HEK293 (cell line): ENCODE data around the gene SIN3A.

Experiments
- ATF2 ChIP-seq: fragments of 450-650 bp; formaldehyde crosslinking; IDR thresholded peaks from 2 replicates; pipeline ENCODE4 v1.5.1; 2016; ENCODE audit warnings: missing biosample characterization, missing genetic modification characterization, low read depth
- BCL6B ChIP-seq: fragments of 450-650 bp; formaldehyde crosslinking; IDR thresholded peaks from 2 replicates; pipeline ENCODE4 v1.5.1; 2017; ENCODE audit warnings: missing biosample characterization, missing genetic modification characterization
- CTCF ChIP-seq: fragments of 450-650 bp; formaldehyde crosslinking; IDR thresholded peaks from 2 replicates; pipeline ENCODE4 v1.5.1; 2016; ENCODE audit warnings: missing biosample characterization, missing genetic modification characterization
- PATZ1 ChIP-seq: fragments of 450-650 bp; formaldehyde crosslinking; IDR thresholded peaks from 2 replicates; pipeline ENCODE4 v1.5.1; 2016; ENCODE audit warnings: missing biosample characterization, missing genetic modification characterization
- PRDM4 ChIP-seq: fragments of 450-650 bp; formaldehyde crosslinking; IDR thresholded peaks from 2 replicates; pipeline ENCODE4 v1.5.1; 2017; ENCODE audit warnings: missing biosample characterization, missing genetic modification characterization
- REST ChIP-seq: fragments of 450-650 bp; formaldehyde crosslinking; IDR thresholded peaks from 2 replicates; pipeline ENCODE4 v1.5.1; 2016; ENCODE audit warnings: missing biosample characterization, missing genetic modification characterization
- SALL2 ChIP-seq: fragments of 450-650 bp; formaldehyde crosslinking; IDR thresholded peaks from 2 replicates; pipeline ENCODE4 v1.5.0; 2017; ENCODE audit warnings: missing biosample characterization, mild to moderate bottlenecking, missing genetic modification characterization, borderline replicate concordance
- SP7 ChIP-seq: fragments of 450-650 bp; formaldehyde crosslinking; IDR thresholded peaks from 2 replicates; pipeline ENCODE4 v1.5.1; 2016; ENCODE audit warnings: missing biosample characterization, missing genetic modification characterization
- ZFP69B ChIP-seq: fragments of 450-650 bp; formaldehyde crosslinking; IDR thresholded peaks from 2 replicates; pipeline ENCODE4 v1.5.1; 2016; ENCODE audit warnings: missing biosample characterization, missing genetic modification characterization
- ZNF138 ChIP-seq: fragments of 450-650 bp; formaldehyde crosslinking; IDR thresholded peaks from 2 replicates; pipeline ENCODE4 v1.5.1; 2016; ENCODE audit warnings: missing biosample characterization, missing genetic modification characterization, borderline replicate concordance
- ZNF184 ChIP-seq: fragments of 450-650 bp; IDR thresholded peaks from 2 replicates; pipeline ENCODE4 v1.5.1; 2018; ENCODE audit warnings: missing biosample characterization, mild to moderate bottlenecking, missing genetic modification characterization
- ZNF311 ChIP-seq: fragments of 450-650 bp; formaldehyde crosslinking; IDR thresholded peaks from 2 replicates; pipeline ENCODE4 v1.5.1; 2017; ENCODE audit warnings: missing biosample characterization, missing genetic modification characterization, borderline replicate concordance
- ZNF514 ChIP-seq: fragments of 450-650 bp; formaldehyde crosslinking; IDR thresholded peaks from 2 replicates; pipeline ENCODE4 v1.5.1; 2016; ENCODE audit warnings: missing biosample characterization, missing genetic modification characterization
- ZNF580 ChIP-seq: fragments of 450-650 bp; formaldehyde crosslinking; IDR thresholded peaks from 2 replicates; pipeline ENCODE4 v1.5.1; 2016; ENCODE audit warnings: missing biosample characterization, missing genetic modification characterization

- TF ChIP-seq ZNF514 (tag by site-specific recombination) = no peak
- TF ChIP-seq ZNF580 (tag by site-specific recombination) = no peak
- TF ChIP-seq ZFP69B (tag by site-specific recombination) = no peak
- TF ChIP-seq SALL2 (tag by site-specific recombination) = no peak
- no peak for TF ChIP-seq CTCF (tag by site-specific recombination)
- no peak for TF ChIP-seq BCL6B (tag by site-specific recombination)
- no peak for TF ChIP-seq ZNF138 (tag by site-specific recombination)
- no peak for TF ChIP-seq REST (tag by site-specific recombination)
- TF ChIP-seq ZNF311 (tag by site-specific recombination) = no peak
- TF ChIP-seq ZNF184 (tag by site-specific recombination) = no peak
- no peak for TF ChIP-seq PATZ1 (tag by site-specific recombination)
- TF ChIP-seq ATF2 (tag by site-specific recombination) = no peak
- TF ChIP-seq PRDM4 = no peak
- TF ChIP-seq SP7 (tag by site-specific recombination) = no peak
Observed at GRCh38 chr15:75449585-75450306, 1.7 kb downstream of the SIN3A start.
